ENCODE measurements around the gene PLS1.

The PLS1 gene

GRCh38 chr3:142624341-142625152 is 28.4 kb downstream of the PLS1 start:
- TF ChIP-seq CTCF (IDR thresholded peaks at IDR 0.05): no peak

GRCh38 chr3:142625153-142625440 is 28.9 kb downstream of the PLS1 start:
- TF ChIP-seq CTCF (IDR thresholded peaks at IDR 0.05): no peak

GRCh38 chr3:142626971-142627370 is 30.8 kb downstream of the PLS1 start:
- no peak for TF ChIP-seq CTCF (IDR thresholded peaks at IDR 0.05)

- no peak for TF ChIP-seq CTCF (IDR thresholded peaks at IDR 0.05)
Measured at GRCh38 chr3:142628801-142629200, 32.6 kb downstream of the PLS1 start.

GRCh38 chr3:142633073-142633472 is 36.9 kb downstream of the PLS1 start:
- TF ChIP-seq CTCF (IDR thresholded peaks at IDR 0.05): no peak

GRCh38 chr3:142636050-142636449 is 39.9 kb downstream of the PLS1 start:
- TF ChIP-seq CTCF (IDR thresholded peaks at IDR 0.05): no peak

GRCh38 chr3:142636664-142637063 is 40.5 kb downstream of the PLS1 start:
- TF ChIP-seq CTCF (IDR thresholded peaks at IDR 0.05): no peak

- no peak for TF ChIP-seq CTCF (IDR thresholded peaks at IDR 0.05)
Measured at GRCh38 chr3:142638291-142638690, 42.1 kb downstream of the PLS1 start.
